Colonic mucosa (tissue), 4 donors: Measurements from ENCODE around the gene DCAF10. TPM values are rescaled to one million over a fixed set of nuclear protein-coding genes. Genes with fewer than 3 reads are reported as not detected.
A peak's percentile ranks its signal among the peaks of the same experiment; 100 is the strongest.

ENCODE experiments used
- DNase-seq: peaks from one replicate; pipeline ENCODE4 v3.0.0-alpha.2; 2020
- H3K27ac ChIP-seq: fragments of 200-600 bp; one replicate; pipeline ENCODE4 v1.8.0; 2021
- H3K27me3 ChIP-seq: fragments of 200-600 bp; one replicate; pipeline ENCODE4 v1.8.0; 2021
- H3K36me3 ChIP-seq: fragments of 200-600 bp; one replicate; pipeline ENCODE4 v1.8.0; 2021
- H3K4me1 ChIP-seq: fragments of 200-600 bp; one replicate; pipeline ENCODE4 v1.8.0; 2021; ENCODE audit warnings: mild to moderate bottlenecking
- H3K4me3 ChIP-seq: fragments of 200-600 bp; one replicate; pipeline ENCODE4 v1.8.0; 2021
- H3K9ac ChIP-seq, 2 donors: one replicate each; pipeline ENCODE4 v1.7.0; 2013; ENCODE audit warnings: control low read depth in 2 of 2, low read depth in 2 of 2, low read length in 2 of 2
- H3K9me3 ChIP-seq: fragments of 200-600 bp; one replicate; pipeline ENCODE4 v1.8.0; 2021
- intact Hi-C: fragments of 100-400 bp; cut with DNase I; formaldehyde crosslinking; loops from one replicate; pipeline ENCODE4 v1.14.1; 2022
- total RNA-seq, 2 donors: library from RNA; stranded (reverse); fragmentation: NEBNext Ultra II Directional in 1 of 2; extraction: Animal tissue kit (Norgen Biotek cat#: 25700) in 1 of 2; gene quantifications; one replicate each; pipeline ENCODE4 v1.2.1, GENCODE V29; 2021
- TF ChIP-seq, protein P1 (sequence below): fragments of 200-600 bp; IDR thresholded peaks from one replicate; pipeline ENCODE4 v1.8.0; 2022; ENCODE audit warnings: antibody characterized with exemption, mild to moderate bottlenecking
- donor health status: healthy.
- donor health status: DM: no; HTN: no; CAD: no.
- donor health status: DM: no; HTN: no; CAD: no.

Gene DCAF10
- total RNA-seq, 2 donors from 2014 or later = 25.4 to 32.7 TPM

DNA sequence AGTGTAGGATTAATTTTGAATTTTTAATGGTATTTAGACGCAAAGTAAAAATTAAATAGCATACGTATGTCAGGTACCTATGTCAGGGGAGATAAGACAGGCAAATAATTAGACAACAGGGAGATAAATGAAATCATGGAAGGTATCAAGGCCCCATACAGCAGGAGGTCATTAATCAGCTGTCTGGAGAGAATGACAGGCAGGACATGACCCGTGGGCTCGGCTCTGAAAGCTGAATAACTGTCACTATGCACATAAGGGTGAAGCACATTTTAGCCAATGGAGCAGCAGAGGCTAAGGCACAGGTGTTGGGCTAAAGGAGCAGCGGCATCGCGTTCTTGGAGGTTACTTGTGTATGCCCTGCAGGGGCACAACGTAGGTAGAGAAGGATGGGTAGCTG lies 91.5 kb downstream of the DCAF10 start:
- Histone ChIP-seq H3K27me3 (no peaks in the 10 kb centered on the region), H3K4me1 (no peaks in the 10 kb centered on the region), H3K4me3 (no peak overlapping the region), H3K36me3 (no peaks in the 10 kb centered on the region), H3K27ac (no peak overlapping the region), H3K9me3 (no peaks in the 10 kb centered on the region), H3K9ac (no peak overlapping the region)
- TF ChIP-seq, protein P1, sequence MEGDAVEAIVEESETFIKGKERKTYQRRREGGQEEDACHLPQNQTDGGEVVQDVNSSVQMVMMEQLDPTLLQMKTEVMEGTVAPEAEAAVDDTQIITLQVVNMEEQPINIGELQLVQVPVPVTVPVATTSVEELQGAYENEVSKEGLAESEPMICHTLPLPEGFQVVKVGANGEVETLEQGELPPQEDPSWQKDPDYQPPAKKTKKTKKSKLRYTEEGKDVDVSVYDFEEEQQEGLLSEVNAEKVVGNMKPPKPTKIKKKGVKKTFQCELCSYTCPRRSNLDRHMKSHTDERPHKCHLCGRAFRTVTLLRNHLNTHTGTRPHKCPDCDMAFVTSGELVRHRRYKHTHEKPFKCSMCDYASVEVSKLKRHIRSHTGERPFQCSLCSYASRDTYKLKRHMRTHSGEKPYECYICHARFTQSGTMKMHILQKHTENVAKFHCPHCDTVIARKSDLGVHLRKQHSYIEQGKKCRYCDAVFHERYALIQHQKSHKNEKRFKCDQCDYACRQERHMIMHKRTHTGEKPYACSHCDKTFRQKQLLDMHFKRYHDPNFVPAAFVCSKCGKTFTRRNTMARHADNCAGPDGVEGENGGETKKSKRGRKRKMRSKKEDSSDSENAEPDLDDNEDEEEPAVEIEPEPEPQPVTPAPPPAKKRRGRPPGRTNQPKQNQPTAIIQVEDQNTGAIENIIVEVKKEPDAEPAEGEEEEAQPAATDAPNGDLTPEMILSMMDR = no peak
- intact Hi-C loops = no loop called here
- DNase-seq = no peak

DNA sequence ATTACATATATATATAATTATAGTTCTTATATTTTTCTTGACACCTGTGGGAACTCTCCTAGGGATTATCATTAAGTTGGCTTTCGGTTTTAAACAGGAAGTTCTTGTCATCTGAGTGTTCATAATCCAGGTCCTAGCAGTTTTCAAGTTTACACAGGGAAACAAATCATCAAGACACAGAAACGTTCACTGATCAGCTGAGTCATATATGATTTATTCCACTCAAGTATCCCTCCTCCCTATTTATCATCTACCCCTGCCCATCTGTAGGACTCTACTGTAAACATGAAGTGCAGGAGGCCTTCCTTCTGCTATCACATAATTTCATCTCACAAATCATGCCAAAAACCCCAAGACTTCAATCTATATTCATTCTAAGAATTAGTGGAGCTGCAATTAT lies 97.1 kb downstream of the DCAF10 start:
- H3K9ac ChIP-seq = no peak overlapping the region
- H3K9me3 ChIP-seq = no peaks in the 10 kb centered on the region
- no peak overlapping the region for H3K27ac ChIP-seq
- no peak for DNase-seq
- H3K4me3 ChIP-seq = no peak overlapping the region
- H3K4me1 ChIP-seq = peaks cover under 1% of the 10 kb centered on the region
- no peaks in the 10 kb centered on the region for H3K27me3 ChIP-seq
- intact Hi-C loops = no loop called here
- TF ChIP-seq, protein P1 = no peak
- H3K36me3 ChIP-seq = no peaks in the 10 kb centered on the region

DNA sequence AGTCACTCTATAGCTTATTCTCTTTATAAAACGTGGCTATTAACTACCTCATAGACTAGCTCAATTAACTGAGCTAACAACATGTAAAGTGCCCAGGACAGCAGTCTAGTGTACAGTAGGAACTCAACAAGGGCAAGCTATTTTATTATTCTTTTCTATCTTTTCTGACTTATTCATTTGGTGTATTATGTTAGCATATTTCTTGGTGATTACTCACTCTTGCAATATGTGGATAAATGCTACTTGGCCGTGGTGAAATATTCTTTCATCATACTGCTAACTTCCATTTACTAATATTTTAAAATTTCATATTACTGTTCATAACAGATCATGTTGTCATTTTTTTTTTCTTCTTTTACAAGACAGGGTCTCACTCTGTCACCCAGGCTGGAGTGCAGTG lies 98.4 kb downstream of the DCAF10 start:
- intact Hi-C loops = no loop called here
- Histone ChIP-seq H3K9me3 (no peaks in the 10 kb centered on the region), H3K4me1 (peaks cover 6% of the 10 kb centered on the region), H3K4me3 (no peak overlapping the region), H3K36me3 (no peaks in the 10 kb centered on the region), H3K27me3 (no peaks in the 10 kb centered on the region), H3K27ac (no peak overlapping the region), H3K9ac (no peak overlapping the region)
- TF ChIP-seq, protein P1 = no peak
- DNase-seq = no peak

DNA sequence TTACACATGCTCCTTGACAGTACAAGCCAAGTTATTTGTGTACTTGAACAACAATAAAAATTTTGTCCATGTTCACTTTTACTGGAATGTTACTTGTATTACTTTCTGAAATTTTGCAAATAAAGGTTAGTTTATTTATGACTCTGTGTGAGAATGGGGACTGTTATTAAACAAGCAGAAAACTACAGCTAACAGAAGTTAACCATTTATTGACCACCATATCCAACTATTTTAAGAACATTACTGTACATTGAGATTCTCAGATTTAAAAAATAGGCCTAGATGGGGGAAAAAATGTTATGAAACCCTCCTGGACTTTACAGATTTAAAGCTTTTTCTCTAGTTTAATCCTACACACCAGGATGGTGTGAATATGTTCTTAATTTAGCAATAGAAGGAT lies 101.5 kb downstream of the DCAF10 start:
- no peak for DNase-seq
- Histone ChIP-seq H3K9ac (no peak overlapping the region), H3K9me3 (no peaks in the 10 kb centered on the region), H3K27ac (no peak overlapping the region), H3K4me3 (no peak overlapping the region), H3K4me1 (peaks cover 6% of the 10 kb centered on the region), H3K27me3 (no peaks in the 10 kb centered on the region), H3K36me3 (no peaks in the 10 kb centered on the region)
- intact Hi-C loops = loop anchor here (10.0 kb wide), 1 partner anchor 147 kb away; the partner anchor contains the start of gene TRMT10B
- TF ChIP-seq, protein P1 = no peak

DNA sequence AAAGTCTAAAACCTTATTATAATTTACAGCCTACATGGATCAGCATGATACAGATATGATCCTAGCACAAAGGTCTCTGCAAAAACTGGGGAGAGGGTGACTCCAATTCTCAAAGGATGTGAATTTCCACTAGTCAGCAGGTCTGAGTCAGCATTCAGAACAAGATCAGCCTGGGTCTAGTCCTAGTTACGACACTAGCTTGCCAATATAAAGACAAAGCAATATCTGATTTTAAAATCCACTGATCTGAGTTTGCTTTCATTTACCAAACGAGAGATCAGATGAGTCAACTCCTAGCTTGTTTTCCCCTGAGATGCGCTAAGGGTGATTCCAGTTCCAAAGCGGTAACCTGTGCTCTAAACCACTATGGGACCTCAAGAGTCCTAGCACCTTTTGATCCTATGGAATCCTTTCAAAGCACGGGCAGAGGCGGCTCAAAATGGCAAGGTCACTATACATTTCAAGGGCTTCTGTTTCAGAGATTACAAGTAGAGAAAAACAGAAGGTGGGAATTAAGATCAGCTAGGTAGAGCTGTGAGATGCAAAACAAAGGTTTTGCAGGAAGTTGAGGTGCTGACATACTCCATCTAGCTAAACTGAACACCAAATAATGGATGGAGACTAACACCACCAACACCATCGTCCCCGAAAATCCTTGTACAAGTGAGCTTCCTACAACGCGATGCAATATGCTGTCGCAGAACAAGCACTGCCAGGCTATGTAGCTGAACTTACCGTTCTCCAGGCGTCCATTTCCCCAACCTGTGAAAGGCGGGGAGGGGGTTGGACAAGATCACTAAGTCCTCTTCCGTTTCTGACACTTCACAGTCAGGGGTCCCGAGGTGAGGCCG lies 102.4 kb downstream of the DCAF10 start:
- H3K9me3 ChIP-seq = no peaks in the 10 kb centered on the region
- H3K4me3 ChIP-seq = peak overlapping the region; percentile 94
- peaks cover 6% of the 10 kb centered on the region for H3K4me1 ChIP-seq
- intact Hi-C loops = loop anchor here (10.0 kb wide), 1 partner anchor 148 kb away; the partner anchor contains the start of gene TRMT10B
- DNase-seq = no peak
- TF ChIP-seq, protein P1 = no peak
- peak overlapping the region; percentile 95 for H3K27ac ChIP-seq
- H3K9ac ChIP-seq = peak overlapping the region; percentile 41 to 85
- no peaks in the 10 kb centered on the region for H3K27me3 ChIP-seq
- no peaks in the 10 kb centered on the region for H3K36me3 ChIP-seq
